Panc1 (cell line): ENCODE results near the gene RD3L. TPM values are rescaled to one million over a fixed set of nuclear protein-coding genes. Genes with fewer than 3 reads are reported as not detected.

Experiments
- ATAC-seq: fragments of 200-7000 bp; cut with Tn5 transposase; 2 replicates; pipeline ENCODE4 v1.9.1; 2020; ENCODE audit warnings: mild to moderate bottlenecking, moderate library complexity
- BruUV-seq: library from RNA; stranded (reverse); fragments of 400-500 nt; replicated peaks from 2 replicates; lab custom pipeline; 2021; lab: Mats Ljungman, UMichigan
- CTCF ChIA-PET: fragments of 300-600 bp; sonication (Branson Sonifier 250); formaldehyde crosslinking; loops from one replicate; lab custom pipeline; 2022; ENCODE audit warnings: antibody characterized with exemption; lab: Charles Lee
- POLR2A ChIA-PET: fragments of 300-600 bp; sonication (Branson Sonifier 250); formaldehyde crosslinking; loops from one replicate; lab custom pipeline; 2022; ENCODE audit warnings: antibody characterized with exemption; lab: Charles Lee
- DNase-seq: peaks from one replicate; pipeline ENCODE4 v3.0.0-alpha.2; 2010; ENCODE audit warnings: low read depth, low spot score
- H3K27ac ChIP-seq: 2 replicates; pipeline ENCODE4 v1.5.1; 2011; ENCODE audit warnings: mild to moderate bottlenecking, low read length, inconsistent platforms
- H3K27me3 ChIP-seq: fragments of 200-500 bp; sonication (Bioruptor generic); 2 replicates; pipeline ENCODE4 v1.6.0; 2014; ENCODE audit warnings: low read length, inconsistent platforms; ENCODE audit not compliant: control insufficient read depth, insufficient read depth
- H3K36me3 ChIP-seq: fragments of 200-500 bp; sonication (Bioruptor generic); 2 replicates; pipeline ENCODE4 v1.5.1; 2014; ENCODE audit warnings: inconsistent platforms, mild to moderate bottlenecking, low read length, moderate library complexity; ENCODE audit not compliant: control insufficient read depth, insufficient read depth
- H3K4me1 ChIP-seq: 2 replicates; pipeline ENCODE4 v1.5.1; 2011; ENCODE audit warnings: inconsistent platforms, mild to moderate bottlenecking, low read length, moderate library complexity; ENCODE audit not compliant: control insufficient read depth, insufficient read depth
- H3K4me3 ChIP-seq, 2 experiments: 2 replicates each; pipeline ENCODE4 v1.5.1; 2011 to 2012; ENCODE audit warnings: low read depth in 2 of 2, low read length in 2 of 2, mild to moderate bottlenecking in 2 of 2, inconsistent platforms in 1 of 2, moderate library complexity in 1 of 2
- H3K9me3 ChIP-seq: fragments of 200-500 bp; sonication (Bioruptor generic); 2 replicates; pipeline ENCODE4 v1.5.1; 2014; ENCODE audit warnings: low read depth, mild to moderate bottlenecking, inconsistent platforms, low read length, moderate library complexity; ENCODE audit not compliant: control insufficient read depth, insufficient read depth
- POLR2AphosphoS5 ChIP-seq: IDR thresholded peaks from 2 replicates; pipeline ENCODE4 v1.6.1; 2012; ENCODE audit warnings: mild to moderate bottlenecking, low read depth, low read length, moderate library complexity
- SIN3A ChIP-seq: IDR thresholded peaks from 2 replicates; pipeline ENCODE4 v1.6.1; 2012; ENCODE audit warnings: low read depth, mild to moderate bottlenecking, low read length, moderate library complexity, borderline replicate concordance; ENCODE audit not compliant: insufficient read depth
- TCF7L2 ChIP-seq: IDR thresholded peaks from 2 replicates; pipeline ENCODE4 v1.6.1; 2011; ENCODE audit warnings: mild to moderate bottlenecking, low read depth, low read length, inconsistent platforms
- in situ Hi-C: cut with HindIII; loops from 2 replicates; pipeline ENCODE4 v1.10.0; 2016; ENCODE audit warnings: low sequenced_read_pairs, low pct_unique_long_range_greater_than_20kb
- intact Hi-C: fragments of 100-400 bp; cut with micrococcal nuclease; formaldehyde crosslinking; loops from one replicate; pipeline ENCODE4 v1.10.0; 2022; ENCODE audit not compliant: unreplicated experiment
- total RNA-seq: library from RNA; stranded (reverse); gene quantifications from one replicate; pipeline ENCODE4 v1.2.1, GENCODE V29; 2021; ENCODE audit not compliant: unreplicated experiment
- TF ChIP-seq, protein P1 (sequence below), 2 experiments: IDR thresholded peaks; 2 replicates each; pipeline ENCODE4 v1.6.1; 2011 to 2012; ENCODE audit warnings: low read depth in 2 of 2, control low read depth in 1 of 2, low read length in 1 of 2, mild to moderate bottlenecking in 1 of 2, moderate library complexity in 1 of 2; ENCODE audit not compliant: insufficient read depth in 1 of 2
- TF ChIP-seq, protein P2 (sequence below): fragments of 450-650 bp; IDR thresholded peaks from 2 replicates; pipeline ENCODE4 v1.5.1; 2017; ENCODE audit warnings: mild to moderate bottlenecking

Gene RD3L
- total RNA-seq, 1 experiment from 2014 or later = not detected

DNA sequence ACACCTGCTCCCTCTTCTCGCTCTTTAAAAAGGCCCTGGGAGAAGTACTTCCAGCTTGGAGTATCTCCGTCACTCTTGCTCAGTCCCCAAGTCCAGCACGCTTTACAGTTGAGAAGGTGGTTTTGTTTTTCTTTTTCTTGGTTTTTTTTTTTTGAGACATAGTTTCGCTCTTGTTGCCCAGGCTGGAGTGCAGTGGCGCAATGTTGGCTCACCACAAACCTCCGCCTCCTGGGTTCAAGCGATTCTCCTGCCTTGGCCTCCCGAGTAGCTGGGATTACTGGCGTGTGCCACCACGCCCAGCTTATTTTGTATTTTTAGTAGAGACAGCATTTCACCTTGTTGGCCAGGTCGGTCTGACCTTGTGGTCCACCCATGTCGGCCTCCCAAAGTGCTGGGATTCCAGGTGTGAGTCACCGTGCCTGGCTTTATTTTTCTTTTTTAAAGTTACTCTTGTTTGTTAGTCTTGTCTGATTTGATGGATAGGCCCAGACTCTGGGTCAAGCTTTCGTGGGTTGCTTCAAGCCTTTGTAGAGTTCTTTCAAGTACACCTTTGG lies 12.2 kb downstream of the RD3L start:
- BruUV-seq = no TSS peak
- Histone ChIP-seq H3K4me3 (no peak overlapping the region), H3K4me1 (no peaks in the 10 kb centered on the region), H3K27me3 (no peaks in the 10 kb centered on the region), H3K9me3 (no peaks in the 10 kb centered on the region), H3K36me3 (no peaks in the 10 kb centered on the region), H3K27ac (no peak overlapping the region)
- DNase-seq = no peak
- no peak for ATAC-seq
- intact Hi-C loops (no loop called here), in situ Hi-C loops (no loop called here)
- ChIA-PET POLR2A (no interaction called here), CTCF (interaction anchor here (0.7 kb wide), 1 partner anchor 130 kb away, joined by 11 read pairs; no protein-coding TSS in a partner anchor)
- TF ChIP-seq POLR2AphosphoS5 (no peak), SIN3A (no peak), TCF7L2 (no peak)
- TF ChIP-seq, protein P1, sequence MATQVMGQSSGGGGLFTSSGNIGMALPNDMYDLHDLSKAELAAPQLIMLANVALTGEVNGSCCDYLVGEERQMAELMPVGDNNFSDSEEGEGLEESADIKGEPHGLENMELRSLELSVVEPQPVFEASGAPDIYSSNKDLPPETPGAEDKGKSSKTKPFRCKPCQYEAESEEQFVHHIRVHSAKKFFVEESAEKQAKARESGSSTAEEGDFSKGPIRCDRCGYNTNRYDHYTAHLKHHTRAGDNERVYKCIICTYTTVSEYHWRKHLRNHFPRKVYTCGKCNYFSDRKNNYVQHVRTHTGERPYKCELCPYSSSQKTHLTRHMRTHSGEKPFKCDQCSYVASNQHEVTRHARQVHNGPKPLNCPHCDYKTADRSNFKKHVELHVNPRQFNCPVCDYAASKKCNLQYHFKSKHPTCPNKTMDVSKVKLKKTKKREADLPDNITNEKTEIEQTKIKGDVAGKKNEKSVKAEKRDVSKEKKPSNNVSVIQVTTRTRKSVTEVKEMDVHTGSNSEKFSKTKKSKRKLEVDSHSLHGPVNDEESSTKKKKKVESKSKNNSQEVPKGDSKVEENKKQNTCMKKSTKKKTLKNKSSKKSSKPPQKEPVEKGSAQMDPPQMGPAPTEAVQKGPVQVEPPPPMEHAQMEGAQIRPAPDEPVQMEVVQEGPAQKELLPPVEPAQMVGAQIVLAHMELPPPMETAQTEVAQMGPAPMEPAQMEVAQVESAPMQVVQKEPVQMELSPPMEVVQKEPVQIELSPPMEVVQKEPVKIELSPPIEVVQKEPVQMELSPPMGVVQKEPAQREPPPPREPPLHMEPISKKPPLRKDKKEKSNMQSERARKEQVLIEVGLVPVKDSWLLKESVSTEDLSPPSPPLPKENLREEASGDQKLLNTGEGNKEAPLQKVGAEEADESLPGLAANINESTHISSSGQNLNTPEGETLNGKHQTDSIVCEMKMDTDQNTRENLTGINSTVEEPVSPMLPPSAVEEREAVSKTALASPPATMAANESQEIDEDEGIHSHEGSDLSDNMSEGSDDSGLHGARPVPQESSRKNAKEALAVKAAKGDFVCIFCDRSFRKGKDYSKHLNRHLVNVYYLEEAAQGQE (IDR thresholded peaks at IDR 0.05; ENCODE audit: insufficient read depth in 1 of 2, low read depth in 2 of 2, low read length in 1 of 2) = no peak
- TF ChIP-seq, protein P2, sequence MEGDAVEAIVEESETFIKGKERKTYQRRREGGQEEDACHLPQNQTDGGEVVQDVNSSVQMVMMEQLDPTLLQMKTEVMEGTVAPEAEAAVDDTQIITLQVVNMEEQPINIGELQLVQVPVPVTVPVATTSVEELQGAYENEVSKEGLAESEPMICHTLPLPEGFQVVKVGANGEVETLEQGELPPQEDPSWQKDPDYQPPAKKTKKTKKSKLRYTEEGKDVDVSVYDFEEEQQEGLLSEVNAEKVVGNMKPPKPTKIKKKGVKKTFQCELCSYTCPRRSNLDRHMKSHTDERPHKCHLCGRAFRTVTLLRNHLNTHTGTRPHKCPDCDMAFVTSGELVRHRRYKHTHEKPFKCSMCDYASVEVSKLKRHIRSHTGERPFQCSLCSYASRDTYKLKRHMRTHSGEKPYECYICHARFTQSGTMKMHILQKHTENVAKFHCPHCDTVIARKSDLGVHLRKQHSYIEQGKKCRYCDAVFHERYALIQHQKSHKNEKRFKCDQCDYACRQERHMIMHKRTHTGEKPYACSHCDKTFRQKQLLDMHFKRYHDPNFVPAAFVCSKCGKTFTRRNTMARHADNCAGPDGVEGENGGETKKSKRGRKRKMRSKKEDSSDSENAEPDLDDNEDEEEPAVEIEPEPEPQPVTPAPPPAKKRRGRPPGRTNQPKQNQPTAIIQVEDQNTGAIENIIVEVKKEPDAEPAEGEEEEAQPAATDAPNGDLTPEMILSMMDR = no peak

GRCh38 chr14:103928011-103928890 lies 14.1 kb downstream of the RD3L start, which contains the start of gene TDRD9:
Gene TDRD9 (plus strand): TSS chr14:103928456. CDS start chr14:103928510, 54 bp downstream.
- Histone ChIP-seq H3K36me3 (no peaks in the 10 kb centered on the region), H3K27me3 (no peaks in the 10 kb centered on the region), H3K4me3 (no peak within 1 kb of the TSS), H3K9me3 (no peaks in the 10 kb centered on the region), H3K27ac (no peak within 1 kb of the TSS), H3K4me1 (no peaks in the 10 kb centered on the region)
- intact Hi-C loops (no loop called here), in situ Hi-C loops (no loop called here)
- ChIA-PET POLR2A (no interaction called here), CTCF (no interaction called here)
- ATAC-seq (no peak), DNase-seq (no peak)
- no TSS peak for BruUV-seq
- TF ChIP-seq, protein P2 = no peak
- TF ChIP-seq SIN3A (no peak), POLR2AphosphoS5 (no peak), TCF7L2 (no peak)
- TF ChIP-seq, protein P1 (IDR thresholded peaks at IDR 0.05; ENCODE audit: insufficient read depth in 1 of 2, low read depth in 2 of 2, low read length in 1 of 2) = no peak
